HCT116 (cell line): Measurements from ENCODE around the gene ZBTB34. TPM values are rescaled to one million over a fixed set of nuclear protein-coding genes. Genes with fewer than 3 reads are reported as not detected.

Experiments
- ATAC-seq: fragments of 200-7000 bp; cut with Tn5 transposase; 2 replicates; pipeline ENCODE4 v1.9.1; 2020; ENCODE audit warnings: mild to moderate bottlenecking, moderate library complexity
- BruUV-seq: library from RNA; stranded (reverse); fragments of 400-500 nt; replicated peaks from 2 replicates; lab custom pipeline; 2021; lab: Mats Ljungman, UMichigan
- CTCF ChIA-PET: fragments of 300-600 bp; sonication (Branson Sonifier 250); formaldehyde crosslinking; loops from one replicate; lab custom pipeline; 2021; ENCODE audit warnings: antibody characterized with exemption; lab: Charles Lee
- POLR2A ChIA-PET: fragments of 300-600, 350-600 bp; sonication (Branson Sonifier 250); formaldehyde crosslinking; loops from one replicate; lab custom pipeline; 2021; ENCODE audit warnings: antibody characterized with exemption; lab: Charles Lee
- RAD21 ChIA-PET, 2 experiments: fragments of 300-600 bp; sonication (Branson Sonifier 250); formaldehyde crosslinking; loops; one replicate each; lab custom pipeline; 2023; ENCODE audit warnings: low total read pairs in 2 of 2; ENCODE audit not compliant: uncharacterized antibody in 2 of 2, unreplicated experiment in 2 of 2, low non-redundant PET in 1 of 2; lab: Charles Lee
- DNase-seq: peaks from one replicate; pipeline ENCODE4 v3.0.0-alpha.2; 2010; ENCODE audit warnings: low read depth, low spot score
- H2AFZ ChIP-seq: fragments of 200-600 bp; shearing (Covaris generic), sonication (generic); 2 replicates; pipeline ENCODE4 v1.6.1; 2017; ENCODE audit warnings: low read depth, mixed run types, mixed read lengths, antibody characterized with exemption, low read length; ENCODE audit not compliant: poor library complexity, severe bottlenecking
- H3K27ac ChIP-seq: 2 replicates; pipeline ENCODE4 v1.5.1; 2012; ENCODE audit warnings: low read depth, low read length
- H3K27me3 ChIP-seq: fragments of 200-600 bp; sonication (generic); 2 replicates; pipeline ENCODE4 v1.6.1; 2016; ENCODE audit warnings: mixed run types, low read length, mixed read lengths; ENCODE audit not compliant: insufficient read depth
- H3K36me3 ChIP-seq, 2 experiments: fragments of 200-500 bp in 1 of 2; fragments of 200-600 bp in 1 of 2; sonication (Bioruptor generic) in 1 of 2; sonication (generic) in 1 of 2; 2 replicates each; pipeline versions ENCODE4 v1.5.1 to v1.6.1; 2014 to 2016; ENCODE audit warnings: low read length in 2 of 2, inconsistent platforms in 1 of 2, mixed read lengths in 1 of 2, mixed run types in 1 of 2; ENCODE audit not compliant: insufficient read depth in 2 of 2, control insufficient read depth in 1 of 2
- H3K4me1 ChIP-seq, 2 experiments: fragments of 200-600 bp in 1 of 2; sonication (generic) in 1 of 2; 2 replicates each; pipeline versions ENCODE4 v1.5.1 to v1.6.1; 2012 to 2017; ENCODE audit warnings: low read length in 2 of 2, inconsistent platforms in 1 of 2, mild to moderate bottlenecking in 1 of 2, mixed read lengths in 1 of 2, mixed run types in 1 of 2, moderate library complexity in 1 of 2; ENCODE audit not compliant: insufficient read depth in 2 of 2, control insufficient read depth in 1 of 2
- H3K4me2 ChIP-seq: fragments of 200-600 bp; sonication (generic); 2 replicates; pipeline ENCODE4 v1.6.1; 2017; ENCODE audit warnings: mixed run types, low read length, mixed read lengths
- H3K4me3 ChIP-seq, 2 experiments: fragments of 200-600 bp in 1 of 2; sonication (generic) in 1 of 2; replicated peaks in 1 of 2; 2 replicates each; pipeline ENCODE4 v1.5.1; 2011 to 2016; ENCODE audit warnings: low read length in 2 of 2, control low read depth in 1 of 2, low read depth in 1 of 2, mild to moderate bottlenecking in 1 of 2, mixed read lengths in 1 of 2, mixed run types in 1 of 2
- H3K79me2 ChIP-seq: fragments of 200-600 bp; sonication (generic); 2 replicates; pipeline ENCODE4 v1.6.1; 2017; ENCODE audit warnings: mild to moderate bottlenecking, mixed run types, low read length, moderate library complexity, mixed read lengths; ENCODE audit not compliant: insufficient read depth
- H3K9ac ChIP-seq: fragments of 200-600 bp; sonication (generic); 2 replicates; pipeline ENCODE4 v1.6.1; 2016; ENCODE audit warnings: low read length, mixed read lengths
- H3K9me2 ChIP-seq: fragments of 200-600 bp; sonication (generic), shearing (Covaris generic); 2 replicates; pipeline ENCODE4 v1.6.1; 2017; ENCODE audit warnings: mixed run types, mild to moderate bottlenecking, moderate library complexity; ENCODE audit not compliant: insufficient read depth
- H3K9me3 ChIP-seq, 2 experiments: fragments of 200-500 bp in 1 of 2; fragments of 200-600 bp in 1 of 2; sonication (Bioruptor generic) in 1 of 2; sonication (generic) in 1 of 2; 2 replicates each; pipeline ENCODE4 v1.6.1; 2014 to 2017; ENCODE audit warnings: low read length in 2 of 2, mixed read lengths in 2 of 2, inconsistent platforms in 1 of 2, low read depth in 1 of 2, mild to moderate bottlenecking in 1 of 2, mixed run types in 1 of 2, moderate library complexity in 1 of 2; ENCODE audit not compliant: control insufficient read depth in 1 of 2, insufficient read depth in 1 of 2
- H4K20me1 ChIP-seq: fragments of 200-600 bp; sonication (generic), shearing (Covaris generic); 2 replicates; pipeline ENCODE4 v1.6.1; 2017; ENCODE audit warnings: mixed run types, mild to moderate bottlenecking, moderate library complexity; ENCODE audit not compliant: insufficient read depth
- CEBPB ChIP-seq: IDR thresholded peaks from 2 replicates; pipeline ENCODE4 v1.6.1; 2012; ENCODE audit warnings: low read depth
- intact Hi-C: fragments of 100-400 bp; cut with micrococcal nuclease; formaldehyde crosslinking; loops from 2 replicates; pipeline ENCODE4 v1.10.0; 2022
- total RNA-seq: library from RNA; stranded (reverse); gene quantifications from one replicate; pipeline ENCODE4 v1.2.1, GENCODE V29; 2021; ENCODE audit not compliant: unreplicated experiment

Gene ZBTB34
- total RNA-seq, 1 experiment from 2014 or later: 5.6 TPM

DNA sequence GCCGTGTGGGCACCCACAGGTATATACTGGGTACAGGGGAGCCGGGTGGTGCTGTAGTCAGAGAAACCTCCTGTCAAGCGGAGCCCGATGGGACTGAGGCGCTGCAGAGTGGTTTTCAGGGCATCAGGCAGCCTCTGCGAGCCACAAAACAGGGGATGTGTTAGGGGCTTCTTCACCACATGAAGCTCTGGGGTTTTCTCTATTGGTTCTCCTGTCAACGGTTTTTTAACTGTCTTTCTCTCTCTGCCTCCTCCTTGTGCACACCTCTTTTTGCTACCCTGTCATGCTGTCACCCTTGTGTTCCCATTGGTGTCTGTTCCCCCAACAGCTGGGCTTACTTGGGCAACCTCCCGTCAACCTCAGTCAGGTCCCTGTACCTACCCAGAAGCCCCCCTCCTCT is 74.0 kb downstream of the ZBTB34 start:
- H3K4me1 ChIP-seq: no peaks in the 10 kb centered on the region
- no peak overlapping the region for H3K4me3 ChIP-seq
- TF ChIP-seq CEBPB: no peak
- H3K9me3 ChIP-seq: no peaks in the 10 kb centered on the region
- ATAC-seq (no peak), DNase-seq (no peak)
- no peaks in the 10 kb centered on the region for H4K20me1 ChIP-seq
- H2AFZ ChIP-seq: no peak overlapping the region
- ChIA-PET CTCF (no interaction called here), POLR2A (no interaction called here), RAD21 (no interaction called here)
- H3K27me3 ChIP-seq: no peaks in the 10 kb centered on the region
- BruUV-seq: no TSS peak
- intact Hi-C loops: no loop called here
- H3K79me2 ChIP-seq: no peaks in the 10 kb centered on the region
- no peak overlapping the region for H3K4me2 ChIP-seq
- no peak overlapping the region for H3K27ac ChIP-seq
- H3K36me3 ChIP-seq: no peaks in the 10 kb centered on the region
- H3K9me2 ChIP-seq: no peaks in the 10 kb centered on the region
- H3K9ac ChIP-seq: no peak overlapping the region

Other genes starting within 250 kb of the ZBTB34 start
- 11.3 TPM for gene LMX1B, start 246.7 kb upstream of the ZBTB34 start, total RNA-seq
- gene ZBTB43, start 55.6 kb upstream of the ZBTB34 start, total RNA-seq: 15.4 TPM
- gene RALGPS1, start 54.1 kb downstream of the ZBTB34 start, total RNA-seq: 7.6 TPM